ENCODE results near the gene KRCC1.

The KRCC1 gene

DNA sequence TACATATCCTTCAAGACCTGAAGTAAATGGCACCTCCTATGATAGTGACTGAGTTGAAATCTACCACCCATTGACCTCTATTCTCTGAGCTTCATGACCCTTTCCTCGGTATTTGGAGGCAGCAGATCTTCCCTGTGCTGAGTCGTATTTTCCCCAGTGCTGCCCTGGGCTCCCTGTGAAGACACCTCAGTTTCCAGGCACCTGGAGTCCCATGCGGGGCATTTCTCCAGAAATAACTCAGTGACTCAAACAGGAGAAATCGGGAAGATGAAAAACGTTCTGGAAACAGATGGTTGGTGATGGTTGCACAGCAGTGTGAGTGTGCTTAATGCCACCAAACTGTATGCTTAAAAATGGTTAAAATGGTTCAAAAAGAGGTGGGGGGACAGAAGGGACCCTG lies 30.0 kb upstream of the KRCC1 start:
- peaks cover 9% of the 10 kb centered on the region for H3K4me1 Mint-ChIP-seq
- no peak overlapping the region for H3K4me3 Mint-ChIP-seq
- H3K27me3 Mint-ChIP-seq = no peaks in the 10 kb centered on the region
- ATAC-seq (no peak), DNase-seq (no peak)
- H3K27ac Mint-ChIP-seq = no peak overlapping the region
- H3K9me3 Mint-ChIP-seq = no peaks in the 10 kb centered on the region

DNA sequence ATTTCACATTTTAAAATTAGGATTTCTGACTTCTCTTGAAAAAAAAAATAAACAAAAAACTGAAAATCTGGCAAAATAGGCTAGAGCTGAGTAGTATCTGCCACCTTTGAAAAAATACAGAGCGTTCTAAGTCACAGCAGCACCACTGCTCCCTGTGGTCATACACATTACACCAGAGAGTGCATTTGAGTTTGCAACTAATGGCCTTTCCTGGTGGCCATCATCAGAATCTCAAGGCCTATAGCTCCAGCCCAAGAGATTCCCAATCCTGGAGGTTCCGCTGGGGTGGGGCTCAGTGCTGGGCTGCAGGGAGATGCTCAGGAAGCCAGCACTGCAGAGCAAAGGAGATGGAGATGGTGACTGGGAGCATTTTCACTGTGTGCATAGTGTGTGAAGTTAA lies 29.5 kb upstream of the KRCC1 start:
- no peak overlapping the region for H3K27ac Mint-ChIP-seq
- H3K4me3 Mint-ChIP-seq = no peak overlapping the region
- DNase-seq (no peak), ATAC-seq (no peak)
- H3K9me3 Mint-ChIP-seq = no peaks in the 10 kb centered on the region
- no peaks in the 10 kb centered on the region for H3K27me3 Mint-ChIP-seq
- H3K4me1 Mint-ChIP-seq = peaks cover 4% of the 10 kb centered on the region

DNA sequence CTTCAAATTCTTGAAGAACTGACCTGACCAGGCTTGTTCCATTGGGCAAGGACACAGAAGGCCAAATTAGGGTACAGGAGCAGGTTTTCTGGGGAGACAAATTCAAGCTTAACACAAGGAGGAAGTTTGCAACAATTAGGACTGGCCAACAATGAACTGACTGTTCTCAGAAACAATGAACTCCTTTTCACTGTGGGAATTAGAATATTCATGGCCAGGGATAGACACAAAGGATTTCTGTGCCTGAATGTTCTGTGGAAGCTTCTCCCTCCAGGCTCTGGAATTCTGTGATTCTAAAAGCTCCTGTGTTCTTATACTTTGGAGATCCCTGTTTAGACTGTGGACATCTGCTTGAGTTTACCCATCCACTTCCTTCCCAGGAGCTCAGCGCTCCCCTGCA lies 27.2 kb upstream of the KRCC1 start:
- Mint-ChIP-seq H3K27ac (no peak overlapping the region), H3K4me1 (no peaks in the 10 kb centered on the region), H3K9me3 (no peaks in the 10 kb centered on the region), H3K4me3 (no peak overlapping the region), H3K27me3 (no peaks in the 10 kb centered on the region)
- DNase-seq (no peak), ATAC-seq (no peak)

DNA sequence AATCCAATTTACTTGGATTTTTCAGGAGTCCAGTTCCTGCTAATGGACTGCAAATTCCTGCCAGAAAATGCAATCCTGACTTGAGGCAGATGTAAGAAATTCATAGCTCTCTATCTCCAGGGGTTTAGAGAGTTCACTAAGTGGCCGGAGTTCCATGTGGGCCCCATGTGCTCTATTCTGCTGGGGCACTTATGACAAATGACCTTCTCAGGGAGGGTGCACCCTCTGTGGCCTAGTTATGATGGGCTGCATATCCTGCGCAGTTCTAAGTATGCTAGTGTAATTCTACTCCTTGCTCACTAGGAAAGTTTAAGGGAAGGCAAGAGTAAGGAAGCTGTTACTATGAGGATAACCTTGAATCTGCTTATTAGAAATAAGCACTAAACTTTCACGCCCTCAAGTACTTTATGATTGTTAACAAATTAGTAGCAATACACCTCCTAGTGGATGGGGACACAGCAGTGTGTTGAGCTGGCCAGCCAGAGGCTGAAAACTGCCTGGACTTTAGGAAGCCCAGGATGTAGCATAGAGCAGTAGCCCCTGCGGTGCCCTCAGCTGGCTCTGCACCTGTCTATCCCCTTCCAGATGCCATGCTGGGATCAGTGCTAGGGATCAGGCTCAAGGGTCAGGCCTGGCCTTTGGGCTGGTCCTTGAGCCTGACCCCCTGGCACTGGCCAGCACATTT lies 26.5 kb upstream of the KRCC1 start:
- no peak for ATAC-seq
- Mint-ChIP-seq H3K27ac (peak overlapping the region in 1 of 2 donors; percentile 80), H3K4me3 (no peak overlapping the region)

DNA sequence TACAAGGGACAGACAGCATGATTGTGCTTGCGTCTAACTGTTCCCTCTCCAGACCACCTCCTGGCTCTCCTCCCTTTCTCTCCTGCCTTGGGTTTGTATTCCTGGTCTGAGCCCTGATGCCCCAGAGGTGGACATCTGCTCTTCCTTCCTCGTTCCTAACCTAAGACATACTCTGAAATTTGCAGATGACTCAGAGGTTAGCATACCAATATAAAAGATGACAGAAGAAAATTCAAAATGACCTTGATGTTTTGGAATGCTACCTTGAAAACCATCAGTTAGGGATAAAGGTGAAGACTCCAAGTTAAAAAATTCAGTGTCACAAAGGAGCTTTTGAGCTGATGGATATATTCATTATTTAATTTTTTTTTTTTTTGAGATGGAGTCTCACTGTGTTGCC lies 25.0 kb upstream of the KRCC1 start:
- no peak overlapping the region for H3K27ac Mint-ChIP-seq
- H3K9me3 Mint-ChIP-seq = no peaks in the 10 kb centered on the region
- DNase-seq = no peak
- no peak overlapping the region for H3K4me3 Mint-ChIP-seq
- H3K4me1 Mint-ChIP-seq = no peaks in the 10 kb centered on the region
- no peak for ATAC-seq
- H3K27me3 Mint-ChIP-seq = no peaks in the 10 kb centered on the region

More for the DNA sequence above, 26.5 kb upstream of the KRCC1 start:
- Mint-ChIP-seq H3K9me3 (no peaks in the 10 kb centered on the region), H3K27me3 (no peaks in the 10 kb centered on the region), H3K4me1 (no peaks in the 10 kb centered on the region)
- DNase-seq = no peak

DNA sequence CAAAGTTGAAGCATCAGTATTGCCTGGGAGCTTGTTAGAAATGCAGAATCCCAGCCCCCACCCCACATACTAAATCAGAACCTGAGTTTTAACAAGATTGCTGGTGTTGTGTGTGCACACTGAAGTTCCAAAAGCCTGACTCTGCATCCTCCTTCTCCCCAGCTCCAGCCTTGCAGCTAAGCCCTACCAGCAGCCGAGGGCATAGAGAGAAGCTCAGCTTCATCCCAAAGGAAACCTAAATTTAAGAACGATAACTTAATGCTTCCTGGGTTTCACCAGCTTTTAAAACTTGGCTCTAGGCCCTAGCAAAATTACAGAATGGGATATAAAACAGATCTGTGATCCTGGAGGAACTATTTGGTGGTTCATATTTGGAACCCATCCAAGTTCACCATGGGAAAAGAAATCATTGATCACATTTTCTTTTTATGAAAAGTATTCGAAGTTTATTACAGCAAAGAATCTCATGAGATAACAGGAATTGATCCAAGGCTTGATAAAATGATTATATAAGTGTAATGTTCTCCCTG lies 23.1 kb upstream of the KRCC1 start:
- Mint-ChIP-seq H3K4me1 (no peaks in the 10 kb centered on the region), H3K27me3 (no peaks in the 10 kb centered on the region), H3K4me3 (no peak overlapping the region), H3K27ac (no peak overlapping the region), H3K9me3 (no peaks in the 10 kb centered on the region)
- DNase-seq (no peak), ATAC-seq (no peak)

DNA sequence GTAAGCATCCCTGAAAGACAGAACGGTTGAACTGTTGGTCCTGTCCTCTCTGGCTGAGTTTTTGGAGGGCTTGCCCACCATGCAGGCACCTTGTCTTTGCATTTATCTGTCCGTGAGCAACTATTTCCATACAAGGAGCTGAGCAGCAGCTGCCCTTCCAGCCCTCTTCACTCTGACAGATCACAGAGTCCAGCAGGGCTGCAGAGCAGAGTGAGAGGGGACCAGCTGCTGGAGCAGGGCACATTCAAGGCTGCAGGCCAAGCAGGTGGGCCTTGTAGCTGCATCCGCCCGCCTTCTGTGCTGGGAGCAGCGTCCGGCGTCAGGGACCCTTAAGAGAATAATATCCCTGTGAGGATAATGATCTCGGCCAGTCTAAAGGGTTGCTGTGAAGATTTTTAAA lies 21.5 kb upstream of the KRCC1 start:
- Mint-ChIP-seq H3K4me3 (no peak overlapping the region), H3K9me3 (no peaks in the 10 kb centered on the region), H3K4me1 (no peaks in the 10 kb centered on the region), H3K27ac (no peak overlapping the region), H3K27me3 (no peaks in the 10 kb centered on the region)
- ATAC-seq (no peak), DNase-seq (no peak)

DNA sequence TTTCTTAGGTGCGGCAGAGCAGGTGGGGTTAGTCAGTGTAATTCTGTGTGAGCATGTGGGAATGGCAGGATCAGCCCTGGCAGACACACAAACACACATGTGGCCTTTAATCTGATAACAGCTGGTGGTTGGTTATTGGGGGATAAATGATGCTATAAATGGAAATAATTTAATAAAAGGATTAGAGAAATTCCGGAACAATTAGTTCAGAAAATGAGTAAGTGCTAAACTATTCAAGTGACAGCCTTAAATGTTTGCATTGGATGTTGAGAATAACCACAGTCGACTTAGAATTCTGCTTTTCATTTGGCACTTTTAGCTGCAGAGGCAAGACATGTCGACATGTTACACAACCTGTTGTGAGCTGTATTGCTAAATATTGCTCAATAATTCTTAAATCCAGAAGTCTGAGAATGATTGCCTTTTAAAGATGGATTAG lies 19.3 kb upstream of the KRCC1 start:
- ATAC-seq (no peak), DNase-seq (no peak)
- Mint-ChIP-seq H3K4me3 (no peak overlapping the region), H3K27ac (no peak overlapping the region), H3K4me1 (no peaks in the 10 kb centered on the region), H3K9me3 (no peaks in the 10 kb centered on the region), H3K27me3 (no peaks in the 10 kb centered on the region)

DNA sequence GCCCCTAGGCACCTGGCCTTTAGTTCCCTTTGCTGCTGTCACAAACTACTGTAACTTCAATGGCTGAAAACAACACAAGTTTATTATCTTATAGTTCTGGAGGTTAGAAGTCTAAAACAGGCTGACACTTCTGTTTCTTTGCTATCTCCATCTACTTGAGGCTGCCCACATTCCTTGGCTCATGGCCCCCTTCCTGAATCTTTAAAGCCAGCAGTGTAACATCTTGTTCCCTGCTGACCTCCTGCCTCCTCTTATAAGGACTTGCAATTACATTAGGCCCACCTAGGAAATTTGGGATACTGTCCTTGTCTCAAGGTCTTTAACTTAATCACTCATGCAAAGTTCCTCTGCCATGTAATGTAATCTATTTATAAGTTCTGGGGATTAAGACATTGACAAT lies 18.6 kb upstream of the KRCC1 start:
- Mint-ChIP-seq H3K4me1 (no peaks in the 10 kb centered on the region), H3K9me3 (no peaks in the 10 kb centered on the region), H3K27me3 (no peaks in the 10 kb centered on the region), H3K27ac (no peak overlapping the region), H3K4me3 (no peak overlapping the region)
- no peak for DNase-seq
- no peak for ATAC-seq

DNA sequence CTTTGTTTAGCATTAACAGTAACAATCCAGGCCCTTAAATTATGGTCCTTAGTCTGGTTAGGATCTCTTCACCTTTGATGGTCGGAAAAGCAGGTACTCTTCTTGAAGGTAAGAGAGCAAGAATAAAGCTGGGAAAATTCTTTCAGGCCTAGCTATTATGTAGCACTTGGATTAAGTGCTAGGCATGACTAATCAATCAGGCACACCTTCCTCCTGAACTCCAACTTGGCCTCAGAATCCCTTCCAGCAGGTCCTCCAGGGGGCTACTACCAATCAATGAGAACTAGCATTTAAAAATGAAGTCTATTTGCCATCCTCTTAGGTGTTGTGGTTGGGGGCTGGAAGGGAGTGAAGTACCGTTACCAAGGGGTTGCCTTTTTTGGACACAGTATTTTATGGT lies 15.8 kb upstream of the KRCC1 start:
- H3K9me3 Mint-ChIP-seq = no peaks in the 10 kb centered on the region
- no peaks in the 10 kb centered on the region for H3K4me1 Mint-ChIP-seq
- no peak overlapping the region for H3K4me3 Mint-ChIP-seq
- H3K27ac Mint-ChIP-seq = no peak overlapping the region
- no peak for ATAC-seq
- DNase-seq = no peak
- no peaks in the 10 kb centered on the region for H3K27me3 Mint-ChIP-seq

DNA sequence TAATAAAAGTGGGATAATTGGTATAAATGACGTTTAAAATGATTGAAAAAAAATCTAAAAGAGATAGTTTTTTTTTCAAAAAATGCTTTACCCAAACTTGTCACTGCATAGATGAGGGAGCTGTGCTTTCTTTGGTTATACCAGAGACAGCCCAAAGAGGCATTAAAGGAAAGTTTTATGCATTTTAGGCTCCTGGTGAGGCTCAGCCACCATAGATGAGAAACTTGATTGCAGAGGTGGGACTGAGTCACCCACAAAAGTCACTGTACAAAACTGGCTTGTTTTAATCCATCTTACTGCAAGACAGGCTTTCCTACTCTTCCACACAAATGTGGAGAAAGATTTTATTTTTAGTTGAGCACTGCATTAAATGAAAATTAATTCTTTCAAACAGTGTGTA lies 14.5 kb upstream of the KRCC1 start:
- no peaks in the 10 kb centered on the region for H3K9me3 Mint-ChIP-seq
- H3K4me1 Mint-ChIP-seq = no peaks in the 10 kb centered on the region
- ATAC-seq (no peak), DNase-seq (no peak)
- no peaks in the 10 kb centered on the region for H3K27me3 Mint-ChIP-seq
- H3K4me3 Mint-ChIP-seq = no peak overlapping the region
- no peak overlapping the region for H3K27ac Mint-ChIP-seq

DNA sequence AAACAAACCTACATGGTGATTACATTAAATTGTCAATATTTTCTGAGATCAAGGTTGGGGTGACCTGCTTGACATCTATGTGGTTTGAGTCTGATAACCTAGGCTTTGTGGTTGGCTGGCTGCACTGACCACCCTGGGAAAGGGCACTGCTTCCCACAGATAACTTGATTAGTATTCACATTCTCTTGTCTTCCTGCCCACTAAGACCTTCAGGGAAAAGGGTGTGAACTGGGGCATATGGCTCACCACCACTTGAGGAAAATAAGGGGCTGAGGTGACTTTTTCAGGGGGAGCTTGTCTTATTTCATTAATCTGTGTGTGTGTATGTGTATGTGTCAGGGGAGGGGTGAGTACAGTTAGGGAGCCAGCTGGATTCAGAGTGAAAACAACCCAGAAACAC lies 13.5 kb upstream of the KRCC1 start:
- no peaks in the 10 kb centered on the region for H3K9me3 Mint-ChIP-seq
- H3K27ac Mint-ChIP-seq = no peak overlapping the region
- no peaks in the 10 kb centered on the region for H3K4me1 Mint-ChIP-seq
- ATAC-seq (no peak), DNase-seq (no peak)
- no peak overlapping the region for H3K4me3 Mint-ChIP-seq
- no peaks in the 10 kb centered on the region for H3K27me3 Mint-ChIP-seq

DNA sequence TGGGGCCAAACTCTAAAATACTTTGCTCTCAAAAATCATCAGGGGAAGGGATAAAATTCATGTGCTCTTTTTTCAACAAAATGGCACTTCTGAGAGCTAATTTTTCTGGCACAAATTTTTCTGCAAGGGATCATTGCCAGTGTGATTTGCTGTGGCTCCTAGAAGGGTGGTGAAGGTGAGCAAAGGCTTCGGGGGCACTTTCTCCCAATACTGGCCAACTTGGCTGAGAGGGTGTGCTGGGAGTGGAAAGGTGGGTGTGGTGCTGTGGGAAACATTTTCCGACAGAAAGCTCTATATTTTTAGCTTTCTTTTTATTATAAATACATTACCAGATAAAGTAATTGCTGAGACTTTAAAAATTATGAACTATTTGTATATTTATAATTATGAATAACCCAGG lies 12.5 kb upstream of the KRCC1 start:
- no peak for ATAC-seq
- Mint-ChIP-seq H3K4me3 (no peak overlapping the region), H3K27ac (no peak overlapping the region), H3K4me1 (no peaks in the 10 kb centered on the region), H3K9me3 (no peaks in the 10 kb centered on the region), H3K27me3 (no peaks in the 10 kb centered on the region)
- DNase-seq = no peak

DNA sequence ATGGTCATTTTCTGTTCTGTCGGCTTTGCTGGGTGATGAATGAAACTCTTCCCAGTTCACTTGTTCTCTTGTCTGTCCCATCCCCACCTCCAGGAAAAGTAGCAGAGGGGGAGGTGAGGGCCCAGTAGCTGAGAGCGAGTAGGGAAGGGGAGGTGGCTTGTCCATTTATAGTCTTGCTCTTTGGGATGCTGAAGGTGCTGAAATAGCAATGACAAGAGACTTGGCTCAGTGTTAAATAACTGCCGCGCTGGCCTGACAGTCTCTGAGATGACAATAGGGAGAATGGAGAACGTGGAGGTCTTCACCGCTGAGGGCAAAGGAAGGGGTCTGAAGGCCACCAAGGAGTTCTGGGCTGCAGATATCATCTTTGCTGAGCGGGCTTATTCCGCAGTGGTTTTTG lies 12.0 kb upstream of the KRCC1 start, which contains the start of gene SMYD1:
TSS of gene SMYD1 (plus strand) at position 228 of the 400 bp plus-strand sequence. CDS start at position 268, 40 bp downstream.
- H3K4me1 Mint-ChIP-seq = no peaks in the 10 kb centered on the region
- no peak within 1 kb of the TSS for H3K4me3 Mint-ChIP-seq
- no peaks in the 10 kb centered on the region for H3K9me3 Mint-ChIP-seq
- H3K27me3 Mint-ChIP-seq = no peaks in the 10 kb centered on the region
- ATAC-seq = no peak
- no peak within 1 kb of the TSS for H3K27ac Mint-ChIP-seq
- no peak for DNase-seq

DNA sequence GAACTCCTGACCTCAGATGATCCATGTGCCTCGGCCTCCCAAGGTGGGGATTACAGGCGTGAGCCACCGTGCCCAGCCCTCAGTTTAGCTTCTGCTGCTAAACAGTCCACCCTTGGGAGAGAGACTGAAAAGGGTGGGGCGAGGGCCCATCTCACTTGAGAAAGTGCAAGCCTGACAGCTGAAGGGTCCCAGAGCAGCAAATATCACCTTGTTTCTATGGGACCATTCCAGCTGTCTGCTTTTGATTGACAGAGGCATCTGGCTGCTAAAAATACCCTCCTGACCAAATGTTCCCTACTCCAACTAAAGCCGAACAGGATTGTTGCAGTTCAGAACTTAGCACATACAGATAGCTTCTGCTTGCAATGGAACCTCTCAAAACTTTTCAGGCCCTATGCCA lies 11.6 kb upstream of the KRCC1 start:
- Mint-ChIP-seq H3K4me3 (no peak overlapping the region), H3K4me1 (no peaks in the 10 kb centered on the region), H3K27ac (no peak overlapping the region), H3K27me3 (no peaks in the 10 kb centered on the region), H3K9me3 (no peaks in the 10 kb centered on the region)
- ATAC-seq = no peak
- DNase-seq = no peak

DNA sequence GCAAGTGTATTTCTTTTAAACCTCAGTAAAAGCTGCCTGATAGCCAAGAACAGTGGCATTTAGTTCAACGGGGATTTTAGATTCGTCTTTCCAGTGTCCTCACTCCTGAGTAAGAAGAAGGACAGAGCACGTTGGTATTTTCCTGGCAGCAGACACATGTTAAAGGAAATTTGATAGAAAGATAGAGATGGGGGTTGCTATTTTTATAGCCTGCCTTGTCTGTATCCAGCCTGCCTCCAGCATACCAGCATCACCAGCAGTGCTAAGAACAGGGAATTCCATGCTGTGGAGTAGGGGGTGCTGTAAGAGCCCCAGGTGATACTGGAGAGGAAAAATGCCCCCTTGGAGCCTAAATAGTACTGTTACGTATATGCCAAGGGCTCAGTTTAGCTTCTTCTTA lies 11.0 kb upstream of the KRCC1 start:
- Mint-ChIP-seq H3K4me1 (peaks cover 3% of the 10 kb centered on the region), H3K27ac (no peak overlapping the region), H3K27me3 (no peaks in the 10 kb centered on the region), H3K9me3 (no peaks in the 10 kb centered on the region), H3K4me3 (no peak overlapping the region)
- ATAC-seq (no peak), DNase-seq (no peak)

DNA sequence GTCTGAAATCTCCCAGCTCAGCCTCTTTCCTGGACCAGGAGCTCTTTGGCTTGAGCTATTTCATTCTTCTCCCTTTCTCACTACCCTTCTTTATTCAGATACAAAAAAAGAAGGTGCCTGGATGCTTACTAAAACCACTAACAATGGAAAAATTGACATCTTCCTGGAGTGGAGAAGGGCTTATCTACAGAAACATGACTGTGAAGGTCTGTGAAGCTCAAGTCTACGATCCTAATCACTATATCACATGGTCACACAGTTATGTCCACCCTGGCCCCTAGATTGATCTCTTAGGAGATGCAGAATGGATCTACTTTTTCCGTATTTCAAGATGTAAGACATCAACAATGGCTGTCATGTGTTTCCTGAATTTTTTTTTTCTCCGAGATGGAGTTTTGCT lies 5.7 kb upstream of the KRCC1 start:
- H3K4me3 Mint-ChIP-seq = no peak overlapping the region
- H3K27me3 Mint-ChIP-seq = no peaks in the 10 kb centered on the region
- H3K4me1 Mint-ChIP-seq = peaks cover 29% of the 10 kb centered on the region
- no peak overlapping the region for H3K27ac Mint-ChIP-seq
- ATAC-seq (no peak), DNase-seq (no peak)
- H3K9me3 Mint-ChIP-seq = no peaks in the 10 kb centered on the region
